IPS-15b (cell line): Measurements from ENCODE around the gene DOCK3.
"Not testable (repeated sequence)": the region's sequence is repeated elsewhere in the genome, so short reads cannot be mapped to it uniquely, and the experiment has no call there.

Source experiments
- H3K27me3 ChIP-seq: one replicate; pipeline ENCODE4 v1.6.1; 2013; ENCODE audit warnings: low read length; ENCODE audit not compliant: control insufficient read depth, insufficient read depth
- H3K36me3 ChIP-seq: one replicate; pipeline ENCODE4 v1.6.1; 2013; ENCODE audit warnings: low read length; ENCODE audit not compliant: control insufficient read depth, insufficient read depth
- H3K4me1 ChIP-seq: one replicate; pipeline ENCODE4 v1.6.1; 2013; ENCODE audit warnings: mild to moderate bottlenecking, low read length; ENCODE audit not compliant: control insufficient read depth, insufficient read depth
- H3K4me3 ChIP-seq: one replicate; pipeline ENCODE4 v1.5.1; 2013; ENCODE audit warnings: low read depth, low read length
- H3K9ac ChIP-seq: one replicate; pipeline ENCODE4 v1.6.1; 2013; ENCODE audit warnings: low read depth, mild to moderate bottlenecking, low read length
- H3K9me3 ChIP-seq: one replicate; pipeline ENCODE4 v1.6.1; 2013; ENCODE audit warnings: mild to moderate bottlenecking, low read length; ENCODE audit not compliant: control insufficient read depth, insufficient read depth

DOCK3 gene

DNA sequence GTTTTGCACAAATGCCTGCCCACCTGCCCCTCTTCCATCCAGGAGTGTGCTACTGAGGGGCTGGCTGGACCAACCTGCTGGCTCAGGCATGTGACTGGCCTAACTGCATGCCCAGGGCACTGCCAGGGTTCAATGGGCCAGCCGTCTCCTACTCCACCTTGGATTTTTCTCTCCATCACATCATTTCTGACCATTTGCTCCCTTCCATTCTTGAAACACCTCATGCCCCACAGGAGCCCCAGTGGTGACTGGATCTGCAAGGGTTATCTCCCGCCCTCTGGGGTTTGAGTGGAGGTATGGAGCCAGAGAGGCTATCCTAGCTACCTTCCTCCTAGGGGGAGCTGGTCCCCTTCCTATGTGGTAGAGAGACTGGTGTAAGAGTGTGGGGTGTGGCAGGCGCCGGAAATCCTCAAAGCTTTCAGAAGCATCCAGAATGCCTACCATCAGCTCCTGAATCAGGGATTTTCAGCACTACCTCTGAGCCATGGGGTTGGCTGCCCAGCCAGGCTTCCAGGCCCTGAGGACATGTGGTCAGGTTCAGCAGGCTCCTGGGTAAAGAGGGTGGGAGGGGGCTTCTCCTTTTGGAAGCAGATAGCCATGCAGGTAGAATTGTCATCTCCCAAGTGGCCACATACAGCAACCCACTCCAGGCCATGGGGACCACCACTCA, 707.5 kb downstream of the DOCK3 start:
- H3K4me1 ChIP-seq = peaks cover 12% of the 10 kb centered on the region
- H3K27me3 ChIP-seq = no peaks in the 10 kb centered on the region
- H3K4me3 ChIP-seq = no peak overlapping the region
- no peaks in the 10 kb centered on the region for H3K36me3 ChIP-seq
- H3K9me3 ChIP-seq = no peaks in the 10 kb centered on the region
- H3K9ac ChIP-seq = no peak overlapping the region

- Histone ChIP-seq H3K4me1 (peaks cover 12% of the 10 kb centered on the region), H3K36me3 (peaks cover 8% of the 10 kb centered on the region), H3K9me3 (no peaks in the 10 kb centered on the region), H3K27me3 (no peaks in the 10 kb centered on the region), H3K4me3 (peak overlapping the region; percentile 91), H3K9ac (no peak overlapping the region)
Observed at GRCh38 chr3:51382947-51383578, 708.3 kb downstream of the DOCK3 start.

DNA sequence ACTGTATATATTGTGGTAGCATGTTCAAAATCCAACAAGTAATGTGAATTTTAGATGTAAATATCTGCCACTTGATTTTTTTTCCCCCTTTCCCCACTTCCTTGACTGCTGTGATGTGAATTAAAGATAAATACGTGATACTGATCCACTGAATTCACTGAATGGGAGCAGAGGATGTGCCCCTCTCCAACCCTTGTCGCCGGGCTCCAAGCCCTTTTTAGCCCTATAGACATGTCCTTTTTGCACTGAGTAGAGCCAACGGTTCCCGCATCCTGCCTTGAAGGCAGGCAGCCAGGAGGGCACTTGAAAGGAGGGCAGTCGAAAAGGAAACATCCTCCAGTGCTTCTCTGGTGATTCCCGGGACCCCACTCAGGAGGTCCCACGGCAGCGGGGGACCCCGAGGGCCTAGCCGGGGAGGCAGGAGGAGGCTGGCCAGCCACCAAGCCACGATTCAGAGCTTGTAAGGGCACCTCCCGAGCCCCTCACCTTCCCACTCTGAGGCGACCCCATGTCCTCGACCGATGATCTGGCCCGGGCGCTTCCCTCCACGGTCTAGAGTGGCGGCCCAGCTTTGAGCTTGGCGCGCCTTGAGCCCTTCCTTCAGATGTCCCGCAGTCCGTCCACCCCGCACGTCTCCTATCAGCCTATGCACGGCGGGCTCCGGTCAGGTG, 709.5 kb downstream of the DOCK3 start:
- H3K4me3 ChIP-seq = peak overlapping the region; percentile 91
- H3K4me1 ChIP-seq = peaks cover 12% of the 10 kb centered on the region
- peak overlapping the region; percentile 95 for H3K9ac ChIP-seq
- H3K27me3 ChIP-seq = no peaks in the 10 kb centered on the region
- H3K9me3 ChIP-seq = no peaks in the 10 kb centered on the region
- peaks cover 15% of the 10 kb centered on the region for H3K36me3 ChIP-seq

- Histone ChIP-seq H3K27me3 (no peaks in the 10 kb centered on the region), H3K36me3 (peaks cover 15% of the 10 kb centered on the region), H3K4me3 (peak within 1 kb of the TSS; percentile 91), H3K4me1 (peaks cover 12% of the 10 kb centered on the region), H3K9ac (peak within 1 kb of the TSS; percentile 95), H3K9me3 (no peaks in the 10 kb centered on the region)
Observed at GRCh38 chr3:51384726-51385473, 710.2 kb downstream of the DOCK3 start, which contains the start of gene MANF. TSS of gene MANF (plus strand) at chr3:51385291. CDS start at chr3:51385343, 52 bp downstream.

DNA sequence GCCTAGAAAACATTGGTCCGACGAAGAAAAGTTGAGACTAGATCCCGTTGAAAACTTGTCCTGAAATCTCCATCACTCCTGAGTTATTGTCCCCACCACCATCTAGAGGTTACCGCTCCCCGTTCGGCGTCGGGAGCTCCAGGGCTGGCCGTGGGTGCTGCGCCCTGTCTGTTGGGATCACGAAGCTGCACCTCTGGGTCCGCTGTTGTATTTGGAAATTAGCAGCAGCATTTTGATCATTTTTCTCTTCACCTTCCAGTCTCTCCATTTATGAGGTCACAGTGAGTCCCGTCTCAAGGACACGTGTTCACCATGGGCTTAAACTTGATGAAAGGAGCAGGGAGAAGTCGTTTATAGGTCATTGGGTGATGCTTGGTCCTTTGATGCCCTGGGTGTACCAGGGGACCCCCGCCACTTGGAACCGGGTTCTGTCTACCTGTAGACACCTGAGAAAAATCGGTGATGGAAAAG, 710.9 kb downstream of the DOCK3 start:
- Histone ChIP-seq H3K4me3 (peak overlapping the region; percentile 87), H3K4me1 (peaks cover 12% of the 10 kb centered on the region), H3K36me3 (peaks cover 18% of the 10 kb centered on the region), H3K27me3 (no peaks in the 10 kb centered on the region), H3K9me3 (no peaks in the 10 kb centered on the region), H3K9ac (peak overlapping the region; percentile 74)

DNA sequence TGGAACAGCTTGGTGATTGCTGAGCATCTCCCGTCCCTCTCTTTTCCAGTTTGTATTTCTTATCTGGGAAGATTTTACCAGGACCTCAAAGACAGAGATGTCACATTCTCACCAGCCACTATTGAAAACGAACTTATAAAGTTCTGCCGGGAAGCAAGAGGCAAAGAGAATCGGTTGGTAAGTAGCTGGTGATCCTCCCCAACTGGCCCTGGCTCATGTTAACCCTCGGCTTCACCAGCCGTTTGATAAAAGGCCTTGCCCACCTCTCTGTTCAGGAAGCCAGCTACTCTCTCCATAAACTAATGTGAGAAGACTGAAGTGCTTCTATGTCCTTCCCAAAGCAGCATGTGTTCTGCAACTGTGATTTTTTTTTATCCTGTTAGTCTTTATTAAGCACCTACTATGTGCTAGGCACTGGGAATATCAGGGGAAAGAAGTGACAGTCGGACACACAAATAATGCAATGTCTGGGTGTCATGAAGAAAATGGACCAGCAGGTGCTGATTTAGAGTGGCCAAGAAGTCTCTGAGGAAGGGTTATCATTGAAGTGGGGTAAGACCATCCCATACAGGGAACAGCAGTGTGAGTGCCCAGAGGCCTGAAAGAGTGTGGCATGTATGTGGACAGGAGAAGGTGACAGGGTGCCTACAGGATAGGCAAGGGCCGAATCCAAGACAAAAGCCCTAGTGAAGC, 711.6 kb downstream of the DOCK3 start:
- Histone ChIP-seq H3K27me3 (no peaks in the 10 kb centered on the region), H3K4me1 (peaks cover 12% of the 10 kb centered on the region), H3K4me3 (peak overlapping the region; percentile 87), H3K9ac (peak overlapping the region; percentile 74), H3K9me3 (no peaks in the 10 kb centered on the region), H3K36me3 (peaks cover 18% of the 10 kb centered on the region)

GRCh38 chr3:51386852-51387229, 712.1 kb downstream of the DOCK3 start:
- Histone ChIP-seq H3K4me1 (peaks cover 12% of the 10 kb centered on the region), H3K9ac (peak overlapping the region; percentile 27), H3K4me3 (peak overlapping the region; percentile 87), H3K27me3 (no peaks in the 10 kb centered on the region), H3K36me3 (peaks cover 18% of the 10 kb centered on the region), H3K9me3 (no peaks in the 10 kb centered on the region)

DNA sequence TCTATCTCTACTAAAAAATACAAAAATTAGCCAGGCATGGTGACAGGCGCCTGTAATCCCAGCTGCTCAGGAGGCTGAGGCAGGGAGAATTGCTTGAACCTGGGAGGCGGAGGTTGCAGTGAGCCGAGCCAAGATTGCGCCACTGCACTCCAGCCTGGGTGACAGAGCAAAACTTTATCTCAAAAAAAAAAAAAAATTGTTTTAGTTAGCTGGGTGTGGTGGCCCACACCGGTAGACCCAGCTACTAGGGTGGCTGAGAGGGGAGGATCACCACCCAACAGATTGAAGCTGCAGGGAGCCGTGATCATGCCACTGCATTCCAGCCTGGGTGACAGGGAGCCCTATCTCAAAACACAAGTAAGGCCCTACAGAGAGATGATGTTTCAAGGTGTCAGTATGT, 712.6 kb downstream of the DOCK3 start:
- Histone ChIP-seq H3K4me1 (peaks cover 12% of the 10 kb centered on the region), H3K36me3 (peaks cover 18% of the 10 kb centered on the region)
- H3K9ac ChIP-seq, H3K9me3 ChIP-seq, H3K4me3 ChIP-seq, H3K27me3 ChIP-seq: not testable (repeated sequence)

GRCh38 chr3:51388286-51389029, 713.7 kb downstream of the DOCK3 start:
- no peaks in the 10 kb centered on the region for H3K9me3 ChIP-seq
- H3K4me3 ChIP-seq = peak overlapping the region; percentile 8
- no peaks in the 10 kb centered on the region for H3K27me3 ChIP-seq
- peaks cover 14% of the 10 kb centered on the region for H3K4me1 ChIP-seq
- H3K9ac ChIP-seq = no peak overlapping the region
- peaks cover 30% of the 10 kb centered on the region for H3K36me3 ChIP-seq

DNA sequence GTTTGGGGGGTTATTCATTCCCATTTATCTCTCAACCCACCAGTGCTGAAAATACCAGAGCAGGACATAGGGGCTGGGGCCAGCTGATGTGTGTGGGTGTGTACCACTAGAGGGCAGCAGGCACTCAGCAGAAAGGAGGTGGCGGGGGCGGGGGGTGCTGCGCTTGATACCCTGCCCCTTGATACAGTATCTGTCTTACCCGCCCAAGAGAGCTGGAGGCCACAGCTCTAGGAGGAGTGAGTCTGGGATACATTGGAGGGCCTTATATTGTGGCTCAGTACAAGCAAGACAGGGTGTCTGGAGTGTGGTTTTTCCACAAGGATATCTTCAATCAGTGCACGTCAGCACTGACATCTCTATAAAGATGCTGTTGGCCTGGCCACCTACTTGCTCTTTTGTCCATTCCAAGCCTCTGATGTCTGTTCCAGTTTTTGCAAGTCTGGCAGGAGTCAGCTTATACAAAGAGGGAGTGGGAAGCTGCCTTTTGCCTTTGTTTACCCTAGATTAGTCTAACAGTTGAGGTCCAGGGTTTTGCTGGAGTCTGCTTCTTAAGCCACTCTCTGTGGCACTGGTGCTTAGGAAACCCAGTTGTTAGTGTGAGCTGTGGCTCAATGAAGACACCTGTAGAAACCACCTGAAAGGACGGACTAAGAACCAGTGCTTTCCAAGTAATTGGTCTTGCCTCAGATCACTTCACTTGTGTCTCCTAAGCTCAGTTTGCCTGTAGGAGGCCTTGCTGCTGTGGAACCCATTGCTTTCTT, 714.9 kb downstream of the DOCK3 start:
- Histone ChIP-seq H3K4me3 (no peak overlapping the region), H3K4me1 (peaks cover 10% of the 10 kb centered on the region), H3K9ac (no peak overlapping the region), H3K36me3 (peaks cover 40% of the 10 kb centered on the region), H3K27me3 (no peaks in the 10 kb centered on the region), H3K9me3 (no peaks in the 10 kb centered on the region)
